ENCODE data around the gene HAUS1.
"Not testable (repeated sequence)": the region's sequence is repeated elsewhere in the genome, so short reads cannot be mapped to it uniquely, and the experiment has no call there.

HAUS1 gene

GRCh38 chr18:46152808-46153617 is 48.8 kb downstream of the HAUS1 start:
- in situ Hi-C loops (cut with MboI; ENCODE audit: low sequenced_read_pairs), result loop anchor here (10.0 kb wide), 1 partner anchor 502 kb away; the partner anchor contains the start of gene LOXHD1

- in situ Hi-C loops (cut with MboI; ENCODE audit: low sequenced_read_pairs), result loop anchor here (10.0 kb wide), 1 partner anchor 499 kb away; the partner anchor contains the start of gene LOXHD1
Measured at GRCh38 chr18:46155641-46156051, 51.5 kb downstream of the HAUS1 start.

- in situ Hi-C loops (cut with MboI; ENCODE audit: low sequenced_read_pairs), result loop anchor here (10.0 kb wide), 1 partner anchor 499 kb away; the partner anchor contains the start of gene LOXHD1
Measured at GRCh38 chr18:46156124-46156745, 52.0 kb downstream of the HAUS1 start.

GRCh38 chr18:46156843-46157242 is 52.7 kb downstream of the HAUS1 start:
- in situ Hi-C loops (cut with MboI; ENCODE audit: low sequenced_read_pairs), result loop anchor here (10.0 kb wide), 1 partner anchor 498 kb away; the partner anchor contains the start of gene LOXHD1

GRCh38 chr18:46158499-46158898 is 54.3 kb downstream of the HAUS1 start:
- in situ Hi-C loops (cut with MboI; ENCODE audit: low sequenced_read_pairs), result loop anchor here (10.0 kb wide), 1 partner anchor 496 kb away; the partner anchor contains the start of gene LOXHD1

GRCh38 chr18:46160050-46160798 is 56.0 kb downstream of the HAUS1 start:
- in situ Hi-C loops (cut with MboI; ENCODE audit: low sequenced_read_pairs), result no loop called here

GRCh38 chr18:46160840-46161239 is 56.7 kb downstream of the HAUS1 start:
- in situ Hi-C loops (cut with MboI; ENCODE audit: low sequenced_read_pairs), result not testable (repeated sequence)

GRCh38 chr18:46161703-46162396 is 57.7 kb downstream of the HAUS1 start:
- in situ Hi-C loops (cut with MboI; ENCODE audit: low sequenced_read_pairs), result no loop called here

- in situ Hi-C loops (cut with MboI; ENCODE audit: low sequenced_read_pairs), result no loop called here
Measured at GRCh38 chr18:46163091-46163490, 58.9 kb downstream of the HAUS1 start.

GRCh38 chr18:46163941-46164499 is 59.8 kb downstream of the HAUS1 start:
- in situ Hi-C loops (cut with MboI; ENCODE audit: low sequenced_read_pairs), result no loop called here

- in situ Hi-C loops (cut with MboI; ENCODE audit: low sequenced_read_pairs), result not testable (repeated sequence)
Measured at GRCh38 chr18:46164502-46164901, 60.3 kb downstream of the HAUS1 start.

GRCh38 chr18:46164920-46165319 is 60.7 kb downstream of the HAUS1 start:
- in situ Hi-C loops (cut with MboI; ENCODE audit: low sequenced_read_pairs), result no loop called here

- in situ Hi-C loops (cut with MboI; ENCODE audit: low sequenced_read_pairs), result no loop called here
Measured at GRCh38 chr18:46166261-46166970, 62.2 kb downstream of the HAUS1 start.

- in situ Hi-C loops (cut with MboI; ENCODE audit: low sequenced_read_pairs), result no loop called here
Measured at GRCh38 chr18:46167971-46168370, 63.8 kb downstream of the HAUS1 start.

- in situ Hi-C loops (cut with MboI; ENCODE audit: low sequenced_read_pairs), result no loop called here
Measured at GRCh38 chr18:46169464-46169941, 65.3 kb downstream of the HAUS1 start.

- in situ Hi-C loops (cut with MboI; ENCODE audit: low sequenced_read_pairs), result no loop called here
Measured at GRCh38 chr18:46171331-46171730, 67.1 kb downstream of the HAUS1 start.

GRCh38 chr18:46173393-46174341 is 69.5 kb downstream of the HAUS1 start:
- in situ Hi-C loops (cut with MboI; ENCODE audit: low sequenced_read_pairs), result no loop called here

GRCh38 chr18:46174342-46175041 is 70.3 kb downstream of the HAUS1 start:
- in situ Hi-C loops (cut with MboI; ENCODE audit: low sequenced_read_pairs), result no loop called here
